Endodermal cell (in vitro differentiated cells): Measurements from ENCODE around the gene MFNG. TPM values are rescaled to one million over a fixed set of nuclear protein-coding genes. Genes with fewer than 3 reads are reported as not detected.
A peak's percentile ranks its signal among the peaks of the same experiment; 100 is the strongest.

Experiments
- DNase-seq: peaks from one replicate; pipeline ENCODE4 v3.0.0-alpha.2; 2017
- H3K27ac ChIP-seq: 2 replicates; pipeline ENCODE4 v1.5.1; 2013; ENCODE audit warnings: mild to moderate bottlenecking, low read depth, low read length, moderate library complexity
- H3K27me3 ChIP-seq: 2 replicates; pipeline ENCODE4 v1.6.1; 2013; ENCODE audit warnings: mild to moderate bottlenecking, low read length, moderate library complexity; ENCODE audit not compliant: insufficient read depth, control insufficient read depth, poor library complexity, severe bottlenecking
- H3K36me3 ChIP-seq: 2 replicates; pipeline ENCODE4 v1.7.0; 2013; ENCODE audit warnings: mild to moderate bottlenecking, low read length, moderate library complexity; ENCODE audit not compliant: control insufficient read depth, insufficient read depth
- H3K4me1 ChIP-seq: one replicate; pipeline ENCODE4 v1.7.0; 2013; ENCODE audit warnings: low read length; ENCODE audit not compliant: control insufficient read depth, insufficient read depth
- H3K4me3 ChIP-seq: 2 replicates; pipeline ENCODE4 v1.5.1; 2013; ENCODE audit warnings: mild to moderate bottlenecking, low read length, moderate library complexity
- H3K9ac ChIP-seq: 2 replicates; pipeline ENCODE4 v1.6.1; 2013; ENCODE audit warnings: mild to moderate bottlenecking, low read length, moderate library complexity; ENCODE audit not compliant: poor library complexity, severe bottlenecking; ENCODE audit errors: extremely low read depth
- H3K9me3 ChIP-seq: 2 replicates; pipeline ENCODE4 v1.6.1; 2013; ENCODE audit warnings: mild to moderate bottlenecking, low read length, moderate library complexity; ENCODE audit not compliant: control insufficient read depth
- H3K27ac Mint-ChIP-seq: 2 replicates; pipeline ENCODE4 v1.8.0; 2020; ENCODE audit warnings: mixed read lengths
- H3K27me3 Mint-ChIP-seq: 2 replicates; pipeline ENCODE4 v1.8.0; 2021; ENCODE audit warnings: mild to moderate bottlenecking, mixed read lengths; ENCODE audit not compliant: insufficient read depth
- H3K36me3 Mint-ChIP-seq: 2 replicates; pipeline ENCODE4 v1.8.0; 2020; ENCODE audit warnings: low read depth, mixed read lengths
- H3K4me1 Mint-ChIP-seq: 2 replicates; pipeline ENCODE4 v1.8.0; 2020; ENCODE audit warnings: mixed read lengths
- H3K4me3 Mint-ChIP-seq: 2 replicates; pipeline ENCODE4 v1.8.0; 2020; ENCODE audit warnings: mild to moderate bottlenecking, moderate library complexity, mixed read lengths
- H3K9me3 Mint-ChIP-seq: 2 replicates; pipeline ENCODE4 v1.8.0; 2020; ENCODE audit warnings: mild to moderate bottlenecking, mixed read lengths
- WGBS, 2 experiments: methylation state at CpG; one replicate each; pipeline versions ENCODE4 v1.1.5 to v1.1.7; 2013; ENCODE audit warnings: missing lambda C conversion rate in 2 of 2, mixed read lengths in 1 of 2; ENCODE audit not compliant: insufficient coverage in 1 of 2, insufficient read length in 1 of 2; 5-methylcytosine and 5-hydroxymethylcytosine counted together
- total RNA-seq, 2 donors: library from RNA; stranded (reverse); fragmentation: NEBNext Ultra II Directional in 1 of 2; extraction: Animal tissue kit (Norgen Biotek cat#: 25700) in 1 of 2; gene quantifications; 2 replicates in 1 of 2; 3 replicates in 1 of 2; pipeline ENCODE4 v1.2.1, GENCODE V29; 2021
- TF ChIP-seq, protein P1 (sequence below): fragments of 200-600 bp; sonication (generic); conservative IDR thresholded peaks from 2 replicates; pipeline ENCODE4 v1.5.0; 2021; ENCODE audit warnings: antibody characterized with exemption, mild to moderate bottlenecking

The MFNG gene
- total RNA-seq, 2 donors from 2014 or later: 1.9 to 6.6 TPM

DNA sequence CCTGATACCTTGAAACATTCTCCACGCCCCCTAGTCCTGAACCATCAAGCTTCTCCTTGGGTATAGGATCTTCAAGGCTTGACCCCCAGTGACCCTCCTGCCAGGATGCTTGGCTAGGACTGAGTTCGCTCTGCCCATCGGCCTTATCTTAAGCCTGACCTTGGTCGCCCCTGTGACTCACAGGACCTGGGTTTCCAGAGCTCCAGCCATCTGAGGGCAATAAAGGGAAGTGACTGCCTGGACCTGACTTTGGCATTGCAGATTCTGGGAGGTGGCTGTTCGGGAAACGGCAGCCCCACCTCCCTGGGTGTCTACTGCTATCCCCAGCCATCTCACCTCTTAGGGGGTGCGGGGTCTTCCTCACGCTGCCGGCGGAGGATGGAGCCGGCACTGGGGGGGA, 17.7 kb upstream of the MFNG start:
- Histone ChIP-seq H3K27ac (no peak overlapping the region), H3K9me3 (no peaks in the 10 kb centered on the region), H3K27me3 (no peaks in the 10 kb centered on the region), H3K4me3 (no peak overlapping the region), H3K36me3 (no peaks in the 10 kb centered on the region), H3K9ac (no peak overlapping the region), H3K4me1 (peaks cover 7% of the 10 kb centered on the region)
- Mint-ChIP-seq H3K9me3 (no peaks in the 10 kb centered on the region), H3K27ac (peak overlapping the region; percentile 75), H3K4me3 (no peak overlapping the region), H3K36me3 (peaks cover 16% of the 10 kb centered on the region), H3K4me1 (peaks cover 14% of the 10 kb centered on the region), H3K27me3 (no peaks in the 10 kb centered on the region)
- TF ChIP-seq, protein P1, sequence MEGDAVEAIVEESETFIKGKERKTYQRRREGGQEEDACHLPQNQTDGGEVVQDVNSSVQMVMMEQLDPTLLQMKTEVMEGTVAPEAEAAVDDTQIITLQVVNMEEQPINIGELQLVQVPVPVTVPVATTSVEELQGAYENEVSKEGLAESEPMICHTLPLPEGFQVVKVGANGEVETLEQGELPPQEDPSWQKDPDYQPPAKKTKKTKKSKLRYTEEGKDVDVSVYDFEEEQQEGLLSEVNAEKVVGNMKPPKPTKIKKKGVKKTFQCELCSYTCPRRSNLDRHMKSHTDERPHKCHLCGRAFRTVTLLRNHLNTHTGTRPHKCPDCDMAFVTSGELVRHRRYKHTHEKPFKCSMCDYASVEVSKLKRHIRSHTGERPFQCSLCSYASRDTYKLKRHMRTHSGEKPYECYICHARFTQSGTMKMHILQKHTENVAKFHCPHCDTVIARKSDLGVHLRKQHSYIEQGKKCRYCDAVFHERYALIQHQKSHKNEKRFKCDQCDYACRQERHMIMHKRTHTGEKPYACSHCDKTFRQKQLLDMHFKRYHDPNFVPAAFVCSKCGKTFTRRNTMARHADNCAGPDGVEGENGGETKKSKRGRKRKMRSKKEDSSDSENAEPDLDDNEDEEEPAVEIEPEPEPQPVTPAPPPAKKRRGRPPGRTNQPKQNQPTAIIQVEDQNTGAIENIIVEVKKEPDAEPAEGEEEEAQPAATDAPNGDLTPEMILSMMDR: no peak
- 91 to 100% methylated on average over 4 to 11 of the region's 11 CpGs for WGBS, 2 experiments
- DNase-seq: no peak

DNA sequence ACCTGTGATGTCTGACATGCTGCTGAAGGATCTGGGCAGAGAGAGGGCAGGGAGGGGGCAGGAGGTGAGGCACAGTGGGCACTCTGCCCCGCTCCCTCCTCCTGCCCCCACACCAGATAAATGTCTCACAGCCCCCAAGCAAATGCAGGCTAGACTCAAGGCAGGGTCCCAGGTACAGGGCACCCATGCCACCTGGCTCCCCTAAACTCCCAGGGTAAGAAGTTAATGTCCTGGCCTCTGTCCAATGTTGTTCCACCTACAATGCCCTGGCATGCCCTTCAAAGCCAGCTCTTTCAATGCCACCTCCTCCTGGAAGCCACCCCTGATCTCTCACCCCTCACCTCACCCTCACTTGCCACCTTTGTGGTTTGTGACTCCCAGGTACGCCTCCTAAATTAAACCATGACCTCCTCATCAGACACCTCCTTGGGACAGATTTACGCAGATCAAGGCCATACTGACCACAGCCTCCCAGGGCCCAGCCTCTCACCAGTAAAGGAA, 17.0 kb upstream of the MFNG start:
- peaks cover 7% of the 10 kb centered on the region for H3K4me1 ChIP-seq
- no peaks in the 10 kb centered on the region for H3K9me3 ChIP-seq
- no peak overlapping the region for H3K9ac ChIP-seq
- H3K27me3 ChIP-seq: no peaks in the 10 kb centered on the region
- Mint-ChIP-seq H3K4me3 (no peak overlapping the region), H3K9me3 (no peaks in the 10 kb centered on the region), H3K27me3 (no peaks in the 10 kb centered on the region), H3K4me1 (peaks cover 15% of the 10 kb centered on the region), H3K36me3 (peaks cover 16% of the 10 kb centered on the region), H3K27ac (peak overlapping the region; percentile 75)
- DNase-seq: no peak
- TF ChIP-seq, protein P1: no peak
- H3K36me3 ChIP-seq: no peaks in the 10 kb centered on the region
- H3K27ac ChIP-seq: no peak overlapping the region
- no peak overlapping the region for H3K4me3 ChIP-seq
- 90 to 95% methylated on average over 2 to 3 of the region's 3 CpGs for WGBS, 2 experiments

DNA sequence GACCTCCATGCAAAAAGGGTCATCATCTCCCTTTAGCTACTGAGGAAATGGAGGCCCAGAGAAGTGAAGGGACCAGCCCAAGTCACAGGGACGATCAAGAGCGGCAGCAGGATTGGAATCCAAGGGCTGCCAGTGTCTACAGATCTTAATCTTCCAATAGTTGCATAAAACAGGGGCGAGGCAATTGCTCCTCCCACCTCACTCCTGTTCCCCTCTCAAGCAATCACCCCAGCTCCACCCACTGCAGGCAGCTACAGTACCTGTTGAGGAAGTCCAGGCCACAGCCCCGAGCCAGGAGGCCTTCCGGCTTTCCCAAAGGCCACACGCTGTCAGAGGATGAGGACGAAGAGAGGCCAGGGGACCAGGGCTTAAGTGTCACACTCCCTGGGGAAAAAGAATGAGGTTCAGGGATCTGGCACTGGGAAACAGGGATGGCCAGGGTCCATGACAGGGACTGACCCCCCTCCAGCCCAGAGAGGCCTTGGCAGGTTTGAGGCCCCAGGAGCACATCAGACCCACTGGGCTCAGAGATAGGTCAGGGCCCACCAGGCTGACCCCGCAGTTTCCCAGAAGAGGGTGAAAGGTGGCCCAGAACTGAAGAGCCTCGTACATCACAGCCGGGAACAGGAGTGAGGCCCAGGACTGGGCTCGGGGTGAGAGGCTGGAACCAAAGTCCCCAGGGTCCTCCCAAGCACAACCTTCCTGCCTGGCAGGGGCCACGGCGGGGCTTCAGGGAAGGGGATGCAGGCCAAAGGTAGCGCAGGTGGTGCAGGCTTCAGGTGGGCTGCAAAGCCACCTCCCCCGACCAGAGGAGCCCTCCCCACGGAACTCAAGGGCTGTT, 16.4 kb upstream of the MFNG start:
- Histone ChIP-seq H3K36me3 (no peaks in the 10 kb centered on the region), H3K27ac (peak overlapping the region; percentile 22), H3K9ac (no peak overlapping the region), H3K27me3 (no peaks in the 10 kb centered on the region), H3K4me1 (peaks cover 7% of the 10 kb centered on the region), H3K4me3 (no peak overlapping the region), H3K9me3 (no peaks in the 10 kb centered on the region)
- Mint-ChIP-seq H3K4me3 (no peak overlapping the region), H3K27me3 (no peaks in the 10 kb centered on the region), H3K27ac (peak overlapping the region; percentile 27), H3K4me1 (peaks cover 15% of the 10 kb centered on the region), H3K36me3 (peaks cover 16% of the 10 kb centered on the region), H3K9me3 (no peaks in the 10 kb centered on the region)
- TF ChIP-seq, protein P1: no peak
- WGBS, 2 experiments: 86 to 88% methylated on average over 9 to 16 of the region's 16 CpGs
- DNase-seq: no peak
